ENCODE data around the gene EIF4EBP3.

The EIF4EBP3 gene

DNA sequence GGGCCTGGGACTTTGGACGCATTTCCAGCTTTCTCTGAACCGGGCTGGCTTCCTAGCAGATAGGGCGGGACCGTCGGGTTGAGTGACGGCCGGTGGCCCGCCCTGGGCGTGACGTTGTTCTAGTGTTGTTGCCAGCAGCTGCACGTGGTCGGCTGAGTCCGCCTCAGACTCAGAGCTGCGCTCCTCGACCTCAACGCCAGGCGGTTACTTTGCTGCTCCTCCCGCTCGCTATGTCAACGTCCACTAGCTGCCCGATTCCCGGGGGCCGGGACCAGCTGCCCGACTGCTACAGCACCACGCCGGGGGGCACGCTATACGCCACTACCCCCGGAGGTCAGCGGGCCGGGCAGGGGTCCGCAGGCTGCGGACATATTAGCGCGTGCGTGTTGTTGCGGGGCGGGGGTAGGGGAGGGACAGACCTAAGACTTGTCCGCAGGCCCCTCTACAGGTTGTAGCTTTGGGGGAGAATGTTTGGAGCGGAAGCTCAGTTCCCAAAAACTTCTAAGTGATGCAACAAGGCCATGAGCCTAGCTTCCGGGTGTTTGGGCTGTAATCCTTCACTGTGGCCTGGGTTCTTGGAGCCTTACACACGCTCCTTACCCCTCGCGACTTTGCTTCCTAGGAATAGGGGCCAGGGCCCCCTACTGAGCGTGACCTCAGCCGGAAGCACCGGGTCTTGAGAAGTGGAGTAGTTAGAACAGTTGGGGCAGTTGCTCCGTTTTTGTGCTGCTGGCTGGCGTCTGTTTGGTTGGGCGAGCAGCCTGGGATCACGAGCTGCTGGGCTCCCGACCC is at the start of gene EIF4EBP3:
TSS of gene EIF4EBP3 (plus strand) at position 155 of the 792 bp plus-strand sequence. CDS start at position 231, 76 bp downstream.
- DNase-seq, result peak; percentile 93

DNA sequence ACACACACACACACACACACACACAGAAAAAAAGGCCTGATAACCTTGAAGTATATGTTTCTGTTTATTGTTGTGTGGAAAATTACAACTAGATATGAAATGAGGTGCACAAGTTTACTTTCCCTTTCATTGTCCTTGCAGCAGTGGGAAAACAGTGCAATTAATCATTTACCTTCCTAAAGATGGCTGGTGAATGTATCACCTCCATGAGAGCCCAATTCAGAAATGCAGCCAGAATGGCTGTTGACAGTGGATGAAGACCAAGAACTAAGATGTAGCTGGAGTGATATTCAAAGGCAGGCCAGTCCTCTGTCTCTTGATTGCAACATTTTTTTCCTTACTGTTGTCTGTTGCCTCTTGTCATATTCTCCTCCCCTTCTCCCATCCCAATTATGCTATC is 49.6 kb upstream of the EIF4EBP3 start:
- no peak for DNase-seq

DNA sequence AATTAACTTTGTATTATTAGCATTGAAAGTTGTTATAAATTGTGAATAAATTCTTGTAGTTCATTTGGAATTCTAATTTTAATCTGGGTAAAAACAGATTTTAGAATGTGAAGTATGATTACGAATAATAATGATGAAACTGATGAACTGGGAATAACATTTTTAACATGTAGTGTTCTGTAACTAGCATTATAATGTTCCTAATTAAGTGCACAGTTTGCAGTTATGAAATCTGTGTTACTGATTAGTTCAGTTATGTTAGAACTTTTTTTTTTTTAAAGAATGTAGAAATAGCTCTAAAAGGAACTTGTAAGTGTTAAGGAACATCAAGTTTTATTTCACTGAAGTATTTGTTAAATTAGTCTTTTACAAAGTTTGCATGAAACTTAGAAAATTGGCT is 48.9 kb upstream of the EIF4EBP3 start:
- DNase-seq, result no peak

DNA sequence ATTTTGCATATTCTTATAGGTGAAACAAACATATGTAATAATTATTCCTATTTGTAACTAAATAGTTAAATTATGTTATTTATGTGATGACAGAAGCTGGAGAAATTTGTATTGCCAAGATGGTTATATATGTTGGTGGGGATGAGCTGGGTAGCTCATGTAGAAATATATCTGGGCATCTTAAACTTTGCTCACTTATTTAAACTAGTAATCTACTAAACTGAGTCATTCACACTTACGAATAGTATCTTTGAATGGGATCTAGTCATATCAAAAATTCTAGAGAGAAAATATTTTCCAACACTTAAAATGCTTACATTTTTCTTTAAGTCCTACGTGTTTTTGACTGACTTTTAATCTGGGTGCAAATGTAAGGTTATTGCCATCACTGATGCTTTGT is 44.6 kb upstream of the EIF4EBP3 start:
- no peak for DNase-seq

DNA sequence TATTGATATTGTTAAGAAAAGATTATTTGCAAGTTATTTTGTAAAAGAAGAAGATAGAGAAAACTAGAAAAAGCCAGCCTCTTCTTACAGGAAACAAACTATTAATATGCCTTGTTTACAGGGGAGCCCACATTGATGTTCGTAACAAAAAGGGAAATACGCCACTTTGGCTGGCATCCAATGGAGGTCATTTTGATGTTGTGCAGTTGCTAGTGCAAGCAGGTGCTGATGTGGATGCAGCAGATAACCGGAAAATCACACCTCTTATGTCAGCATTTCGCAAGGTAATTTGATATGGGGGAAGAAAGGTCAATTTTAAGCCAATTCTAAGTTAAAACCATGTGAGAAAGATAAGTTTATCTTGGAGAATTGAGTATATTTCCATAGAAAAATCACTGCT is 37.6 kb upstream of the EIF4EBP3 start:
- DNase-seq, result no peak

DNA sequence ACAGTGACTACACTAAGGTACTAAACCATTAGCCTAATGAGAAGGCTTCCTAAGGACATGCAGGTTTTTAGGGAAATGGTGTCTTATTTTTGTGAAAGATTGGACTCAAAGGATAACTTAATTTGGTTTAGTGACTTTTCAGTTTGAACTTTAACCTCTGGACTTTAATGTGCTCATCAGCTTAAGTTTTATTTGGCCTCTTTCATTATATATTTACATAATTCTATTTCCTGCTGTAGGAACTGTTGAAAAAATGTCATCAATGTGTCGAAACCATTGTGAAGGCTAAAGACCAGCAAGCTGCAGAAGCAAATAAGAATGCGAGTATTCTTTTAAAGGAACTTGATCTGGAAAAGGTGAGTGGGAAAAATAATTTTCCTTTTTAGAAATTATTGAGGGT is 34.3 kb upstream of the EIF4EBP3 start:
- no peak for DNase-seq

DNA sequence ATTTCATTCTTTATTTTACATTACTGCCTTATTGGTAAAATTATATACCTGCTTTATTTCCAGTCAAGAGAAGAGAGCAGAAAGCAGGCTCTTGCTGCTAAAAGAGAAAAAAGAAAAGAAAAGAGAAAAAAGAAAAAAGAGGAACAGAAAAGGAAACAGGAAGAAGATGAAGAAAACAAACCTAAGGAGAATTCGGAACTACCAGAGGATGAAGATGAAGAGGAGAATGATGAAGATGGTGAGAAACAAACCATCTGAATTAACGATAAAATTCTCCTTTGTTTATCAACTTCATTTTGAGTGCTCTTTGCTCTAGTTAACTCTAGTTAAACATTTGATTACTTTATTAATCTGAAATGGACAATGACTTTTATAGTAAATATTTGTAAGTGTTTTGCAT is 23.5 kb upstream of the EIF4EBP3 start:
- DNase-seq, result no peak

DNA sequence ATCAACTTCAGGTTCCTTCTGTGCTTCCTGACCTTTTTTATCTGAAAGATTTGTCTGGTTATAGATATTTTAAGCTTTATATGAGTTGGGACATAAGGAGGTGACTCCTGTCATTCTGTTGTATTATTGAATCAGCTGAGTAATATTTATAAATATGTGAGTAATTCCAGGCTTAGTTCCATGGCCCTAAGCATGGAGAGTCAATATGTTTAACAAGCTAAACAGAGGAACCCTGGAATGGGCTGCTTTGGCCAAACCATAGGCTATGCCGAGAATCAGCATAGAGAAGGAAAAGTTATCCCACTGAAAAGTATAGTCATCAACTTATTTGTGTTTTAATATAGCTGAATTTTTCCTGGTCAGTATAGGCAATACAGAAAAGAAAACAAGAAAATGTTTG is 7.2 kb upstream of the EIF4EBP3 start:
- no peak for DNase-seq

DNA sequence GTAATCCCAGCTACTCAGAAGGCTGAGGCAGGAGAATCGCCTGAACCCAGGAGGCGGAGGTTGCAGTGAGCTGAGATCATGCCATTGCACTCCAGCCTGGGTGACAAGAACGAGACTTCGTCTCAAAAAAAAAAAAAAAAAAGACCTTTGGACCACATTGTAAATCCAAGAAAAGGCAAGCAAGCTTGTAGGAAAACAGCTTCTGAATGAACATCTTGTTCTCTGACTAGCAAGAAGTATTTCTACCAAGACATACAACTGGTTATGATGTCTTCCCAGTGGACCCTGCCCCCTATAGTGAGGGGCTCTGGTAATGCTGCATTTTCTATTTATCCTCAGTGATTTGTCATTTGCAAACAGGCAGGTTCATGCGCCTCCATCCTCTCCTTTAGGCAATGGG is 4.5 kb upstream of the EIF4EBP3 start:
- no peak for DNase-seq

DNA sequence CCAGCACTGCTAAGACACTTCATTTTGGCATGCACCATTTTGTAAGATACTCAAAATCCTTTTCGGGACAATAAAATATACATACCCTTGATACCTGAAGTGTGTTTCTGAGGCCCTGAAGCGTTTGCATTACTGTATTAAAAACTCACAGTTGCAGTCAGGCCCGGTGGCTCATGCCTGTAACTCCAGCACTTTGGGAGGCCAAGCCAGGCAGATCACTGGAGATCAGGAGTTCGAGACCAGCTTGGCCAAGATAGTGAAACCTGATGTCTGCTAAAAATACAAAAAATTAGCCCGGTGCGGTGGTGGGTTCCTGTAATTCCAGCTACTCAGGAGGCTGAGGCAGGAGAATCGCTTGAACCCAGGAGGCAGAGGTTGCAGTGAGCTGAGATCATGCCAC is 2.5 kb upstream of the EIF4EBP3 start:
- DNase-seq, result no peak

DNA sequence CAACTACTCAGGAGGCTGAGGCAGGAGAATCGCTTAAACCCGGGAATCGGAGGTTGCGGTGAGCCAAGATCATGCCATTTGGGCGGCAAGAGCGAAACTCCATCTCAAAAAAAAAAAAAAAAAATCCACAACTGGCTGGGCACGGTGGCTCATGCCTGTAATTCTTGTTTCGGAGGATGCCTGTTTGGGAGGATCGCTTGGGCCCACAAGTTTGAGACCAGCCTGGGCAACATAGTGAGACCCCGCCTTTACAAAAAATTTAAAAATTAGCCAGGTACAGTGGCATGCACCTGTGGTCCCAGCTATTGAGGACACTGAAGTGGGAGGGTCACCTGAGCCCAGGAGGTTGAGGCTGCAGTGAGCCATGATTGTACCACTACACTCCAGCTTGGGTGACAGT is 1.9 kb upstream of the EIF4EBP3 start:
- no peak for DNase-seq

DNA sequence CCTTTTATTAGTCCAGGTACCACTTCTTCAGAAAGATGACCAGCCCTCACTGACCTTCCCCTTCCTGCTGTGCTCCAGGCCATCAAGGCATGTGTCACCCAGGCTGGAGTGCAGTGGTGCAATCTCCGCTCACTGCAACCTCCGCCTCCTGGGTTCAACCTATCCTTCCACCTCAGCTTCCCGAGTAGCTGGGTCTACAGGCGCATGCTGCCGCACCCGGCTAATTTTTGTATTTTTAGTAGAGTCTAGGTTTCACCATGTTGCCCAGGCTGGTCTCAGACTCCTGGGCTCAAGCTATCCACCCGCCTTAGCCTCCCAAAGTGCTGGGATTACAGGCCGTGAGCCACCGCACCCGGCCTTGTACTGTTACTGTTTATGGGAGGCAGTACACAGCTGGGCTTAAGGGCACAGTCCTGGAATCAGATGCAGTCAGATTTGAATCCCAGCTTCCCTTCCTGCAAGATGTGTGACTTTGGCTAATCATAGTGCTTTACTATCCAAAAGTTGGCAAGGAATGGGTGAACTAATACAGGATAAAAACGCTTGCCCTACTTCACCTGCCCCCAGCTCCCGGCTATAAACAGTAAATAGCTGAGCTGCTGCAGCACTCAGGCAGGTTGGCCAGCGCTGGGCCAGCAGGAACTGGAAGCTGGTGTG is 483 bp upstream of the EIF4EBP3 start:
- no peak for DNase-seq

DNA sequence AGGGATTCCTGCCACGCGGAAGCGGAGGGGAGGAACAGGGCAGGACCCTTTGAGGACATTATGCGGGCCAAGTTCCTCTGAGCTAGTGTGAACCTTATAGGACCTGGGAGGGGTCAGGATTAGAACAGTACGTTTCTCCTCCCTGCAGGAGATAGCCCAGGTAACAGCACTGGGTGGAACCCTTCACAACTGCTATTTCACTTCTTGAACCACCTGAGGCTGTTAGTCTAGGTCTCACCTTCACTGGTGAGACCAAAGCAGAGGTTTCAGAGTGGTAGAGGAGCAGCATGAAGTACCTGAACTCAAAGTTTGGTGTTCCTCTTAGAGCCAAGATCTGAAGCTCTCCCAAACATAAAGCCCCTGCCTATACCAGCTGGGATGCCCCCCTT is 832 bp downstream of the EIF4EBP3 start:
- no peak for DNase-seq

DNA sequence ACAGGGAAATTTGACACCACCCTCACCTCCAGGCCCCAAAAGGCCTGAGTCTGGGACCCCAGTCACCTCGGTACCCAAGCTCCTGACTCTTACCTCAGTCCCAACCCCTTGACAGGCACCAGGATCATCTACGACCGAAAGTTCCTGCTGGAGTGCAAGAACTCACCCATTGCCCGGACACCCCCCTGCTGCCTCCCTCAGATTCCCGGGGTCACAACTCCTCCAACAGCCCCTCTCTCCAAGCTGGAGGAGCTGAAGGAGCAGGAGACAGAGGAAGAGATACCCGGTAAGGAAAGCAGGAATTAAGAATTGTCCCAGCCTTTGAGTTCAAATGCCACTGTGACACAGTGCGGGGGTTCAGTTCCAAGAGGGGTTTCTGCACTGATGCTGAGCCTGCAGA is 1.3 kb downstream of the EIF4EBP3 start:
- DNase-seq, result no peak

DNA sequence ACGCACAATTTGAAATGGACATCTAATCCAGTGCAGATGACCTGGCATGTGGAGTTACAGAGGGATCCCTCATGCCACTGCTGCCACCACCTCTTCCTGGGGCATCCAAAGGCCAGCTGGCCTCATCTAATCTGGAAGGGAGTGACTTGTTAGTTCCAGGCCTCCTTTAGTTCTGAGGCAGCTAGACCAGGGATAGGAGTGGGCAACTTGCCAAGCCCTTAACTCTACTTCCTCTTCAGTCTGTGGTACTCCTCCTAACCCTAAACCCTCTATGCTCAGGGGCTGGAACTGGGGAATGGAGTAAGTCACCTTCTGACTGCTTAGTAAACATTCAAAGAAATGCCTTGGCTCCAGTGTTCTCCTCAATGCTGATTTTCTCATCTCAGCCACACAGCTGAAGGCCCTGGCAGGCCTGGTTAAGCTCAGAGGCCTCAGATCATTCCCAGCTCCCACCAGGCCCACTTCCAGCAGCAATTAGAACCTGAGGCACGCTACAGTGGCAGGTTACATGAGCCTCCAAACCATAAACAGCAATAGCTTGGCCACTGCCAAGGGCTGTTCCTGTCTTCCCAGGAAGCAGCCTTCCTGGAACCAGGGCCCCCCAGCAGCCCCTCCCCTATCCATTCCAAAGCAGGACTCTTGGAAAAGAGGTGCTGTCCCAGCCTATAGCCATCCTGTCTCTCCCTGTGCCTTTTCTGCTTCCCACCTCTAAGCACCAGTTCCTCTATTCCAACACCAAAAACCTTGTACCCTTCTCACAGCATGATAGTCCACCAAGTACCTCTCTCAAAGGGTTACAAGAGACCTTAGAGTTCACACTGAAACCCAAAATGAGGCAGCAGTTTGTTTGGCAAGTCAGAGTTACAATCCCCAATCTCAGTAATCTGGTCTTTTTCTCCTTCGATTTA is 2.0 kb downstream of the EIF4EBP3 start:
- DNase-seq, result no peak

DNA sequence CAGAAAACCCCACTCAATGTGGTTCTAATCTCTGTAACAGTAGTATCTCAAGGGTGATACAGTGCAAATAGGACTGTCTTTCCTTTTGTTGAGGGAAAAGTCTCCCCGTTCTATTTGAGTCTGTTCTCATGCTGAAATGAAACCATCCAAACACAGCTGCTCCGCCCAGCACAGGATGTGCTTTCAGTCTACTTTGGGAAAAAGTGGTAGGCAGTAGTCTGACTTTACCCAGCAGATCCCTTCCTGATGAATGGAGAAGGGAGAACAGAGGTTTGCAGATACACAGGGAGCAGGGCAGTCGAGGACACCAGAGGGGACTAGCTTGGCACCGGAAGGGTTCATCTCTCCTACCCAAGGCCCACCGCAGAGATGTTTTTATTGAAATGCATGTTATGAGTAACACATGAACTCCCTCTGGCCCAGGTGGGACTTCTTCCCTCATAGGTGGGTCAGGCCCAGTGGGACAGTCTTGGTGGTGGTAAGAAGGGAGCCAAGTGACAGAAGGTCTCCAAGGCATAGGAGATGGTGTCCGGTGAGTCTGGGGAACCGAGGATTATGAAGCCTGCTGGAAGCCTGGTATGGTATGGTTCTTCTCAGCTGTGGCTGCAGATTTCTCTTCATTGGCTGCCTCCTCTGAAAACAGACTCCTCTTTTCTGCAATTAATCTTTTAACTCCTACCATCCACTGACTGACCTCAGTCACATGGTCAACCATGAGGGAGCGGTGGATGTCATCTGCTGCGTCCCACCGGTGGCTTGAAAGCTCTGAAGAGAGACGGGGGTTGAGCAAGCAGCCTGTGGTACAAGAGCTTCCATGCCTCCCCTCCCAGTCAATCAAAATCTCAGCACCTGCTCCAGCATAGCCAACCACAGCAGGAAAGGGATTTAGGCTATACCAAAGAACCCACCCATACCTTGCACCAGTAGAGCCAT is 3.0 kb downstream of the EIF4EBP3 start:
- no peak for DNase-seq

DNA sequence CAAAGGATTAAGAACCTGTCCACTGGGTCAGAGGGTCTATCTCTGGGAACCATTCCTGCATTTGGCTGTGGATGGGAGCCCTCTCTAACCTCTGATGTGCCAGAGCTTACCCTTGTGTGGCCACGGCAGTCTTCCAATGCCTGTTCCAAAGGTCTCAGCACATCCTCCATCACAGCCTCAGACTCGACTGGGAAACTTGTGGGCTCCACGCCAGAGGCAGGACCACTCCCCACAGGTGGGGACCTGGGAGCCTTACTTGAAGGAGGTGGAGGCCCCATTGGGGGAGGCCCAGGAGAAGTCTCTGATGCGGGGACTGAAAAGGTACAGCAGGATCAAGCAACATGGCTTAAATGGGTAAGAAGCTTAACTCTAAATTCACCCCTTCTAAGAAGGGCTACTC is 4.4 kb downstream of the EIF4EBP3 start:
- DNase-seq, result no peak

DNA sequence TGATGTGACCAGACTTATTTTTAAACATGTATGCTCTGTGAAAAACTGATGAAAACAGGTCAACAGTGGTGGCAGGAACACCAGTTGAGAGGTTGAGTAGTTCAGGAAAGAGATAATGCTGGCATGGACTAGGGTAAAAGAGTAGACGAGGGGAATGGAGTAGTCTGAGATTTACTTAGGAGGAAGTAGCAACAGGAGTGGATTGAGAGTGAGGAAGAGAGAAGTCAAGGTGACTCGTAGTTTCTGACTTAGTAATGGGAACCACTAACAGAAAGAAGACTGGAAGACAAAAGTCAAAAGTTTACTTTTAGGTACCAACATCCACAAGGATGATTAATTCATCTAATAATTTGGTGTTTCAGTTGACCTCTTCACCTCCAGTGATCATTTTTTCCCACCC is 6.2 kb downstream of the EIF4EBP3 start:
- DNase-seq, result no peak

DNA sequence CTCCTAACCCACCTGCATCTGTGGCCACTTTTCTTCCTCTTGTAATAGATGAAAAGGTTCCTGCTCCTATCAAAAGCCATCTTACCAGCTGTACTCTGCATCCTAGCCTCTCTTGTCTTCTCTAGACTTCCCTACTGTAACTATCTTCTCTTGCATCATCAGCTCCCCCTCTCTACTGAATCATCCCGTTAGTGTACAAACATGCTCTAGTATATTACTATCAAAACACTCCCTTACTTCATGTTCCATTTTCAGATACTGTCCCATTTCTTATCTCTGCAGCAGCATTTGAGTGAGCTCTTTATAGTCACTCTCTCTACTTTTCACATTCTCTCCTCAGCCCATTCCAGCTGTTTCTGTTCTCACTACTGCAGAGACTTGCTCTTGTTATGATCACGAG is 7.0 kb downstream of the EIF4EBP3 start:
- DNase-seq, result no peak

DNA sequence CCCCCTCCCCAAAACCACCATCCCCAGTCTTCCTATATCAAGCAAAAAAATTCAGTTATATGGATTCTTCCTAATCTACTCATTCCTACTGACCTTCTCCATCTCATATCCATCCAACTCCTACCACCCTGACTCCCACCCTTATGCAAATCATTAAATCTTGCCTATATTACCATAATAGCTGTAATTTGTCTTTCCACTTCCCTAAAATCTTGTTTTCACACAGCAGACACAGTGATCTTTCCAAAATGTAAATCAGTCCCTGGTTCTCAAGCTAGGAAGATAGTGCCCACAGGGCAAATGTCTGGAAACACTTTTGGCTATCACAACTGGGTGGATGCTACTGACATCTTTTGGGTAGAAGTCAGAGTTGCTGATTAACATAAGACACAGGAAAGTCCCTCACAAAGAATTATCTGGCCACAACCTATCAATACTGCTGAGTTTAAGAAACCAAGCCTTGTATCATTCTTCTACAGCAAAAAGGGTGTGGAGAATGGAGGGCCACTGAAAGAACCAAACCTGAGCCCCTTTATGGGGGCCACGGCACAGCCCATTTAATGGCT is 8.4 kb downstream of the EIF4EBP3 start:
- DNase-seq, result no peak

DNA sequence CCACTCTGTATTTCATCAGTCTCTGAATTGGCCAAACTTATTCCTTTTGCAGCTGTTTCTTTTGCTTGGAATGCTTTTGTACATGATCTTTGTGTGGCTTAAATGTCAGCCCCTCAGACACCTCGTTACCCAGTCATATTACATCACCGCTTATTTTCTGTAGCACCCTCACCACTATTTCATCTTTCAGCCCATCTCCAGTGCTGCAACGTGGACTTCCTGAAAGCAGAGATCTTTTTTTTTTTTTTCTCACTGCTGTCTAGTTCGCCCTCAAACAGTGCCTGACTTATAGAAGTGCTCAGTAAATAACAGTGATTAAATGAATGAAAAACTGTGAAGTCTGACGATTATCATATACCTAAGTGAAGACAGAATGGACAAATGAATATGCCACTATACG is 9.0 kb downstream of the EIF4EBP3 start:
- no peak for DNase-seq

DNA sequence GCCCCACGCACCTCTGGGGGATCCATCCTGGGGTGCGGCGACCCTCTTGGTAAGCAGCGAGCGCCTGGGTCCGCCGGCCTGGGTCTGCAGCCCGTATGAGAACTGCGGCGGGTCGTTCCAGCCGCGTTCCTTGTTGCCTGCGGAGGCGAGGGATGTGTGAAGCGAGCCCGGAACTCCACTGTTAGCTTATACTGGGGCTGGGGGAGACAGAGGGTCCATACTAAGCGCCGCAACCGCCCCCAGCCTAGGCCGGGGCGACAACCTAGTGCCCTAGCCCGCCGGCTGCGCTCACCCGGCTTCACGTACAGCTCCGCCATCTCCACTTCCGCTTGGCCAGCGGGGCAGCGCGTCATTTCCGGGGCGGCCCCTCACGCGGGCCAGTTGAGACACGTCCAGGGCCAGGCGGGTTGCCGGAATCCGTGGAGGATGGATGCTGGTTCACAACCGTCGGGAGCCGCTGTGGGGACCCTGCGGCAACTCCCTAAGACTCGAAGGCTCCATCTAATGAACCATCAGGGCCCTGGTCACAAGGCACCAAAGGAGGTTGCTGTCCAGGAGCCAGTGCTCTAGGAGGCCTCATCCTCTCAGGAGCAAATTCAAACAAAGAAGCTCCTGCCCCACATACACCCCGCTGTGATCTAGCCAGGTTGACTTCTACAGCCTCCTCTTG is 9.8 kb downstream of the EIF4EBP3 start, which contains the start of gene SRA1:
TSS of gene SRA1 (minus strand) at position 338 of the 670 bp plus-strand sequence. CDS start at position 317, 21 bp downstream.
- peak; percentile 93 for DNase-seq
